Measurements from ENCODE around the gene MAPK8.
A peak's percentile ranks its signal among the peaks of the same experiment; 100 is the strongest.
"Not testable (repeated sequence)": the region's sequence is repeated elsewhere in the genome, so short reads cannot be mapped to it uniquely, and the experiment has no call there.

MAPK8 gene

GRCh38 chr10:48306265-48306869, at the start of gene MAPK8:
MAPK8 (plus strand) TSS chr10:48306677; CDS start chr10:48401661, 94,984 bp downstream.
- Histone ChIP-seq H3K4me1 (ENCODE audit: control insufficient read depth, insufficient read depth, low read length) (peaks cover 2% of the 10 kb centered on the region), H3K9ac (ENCODE audit: low read length) (peak within 1 kb of the TSS; percentile 61), H3K4me3 (ENCODE audit: low read length) (peak within 1 kb of the TSS; percentile 83), H3K27me3 (ENCODE audit: control insufficient read depth, insufficient read depth, low read length) (no peaks in the 10 kb centered on the region), H3K27ac (ENCODE audit: low read depth, low read length) (peak within 1 kb of the TSS; percentile 92), H3K36me3 (ENCODE audit: control insufficient read depth, insufficient read depth, low read length) (no peaks in the 10 kb centered on the region)

GRCh38 chr10:48257407-48257961, 49.0 kb upstream of the MAPK8 start:
- Histone ChIP-seq H3K27me3 (ENCODE audit: control insufficient read depth, insufficient read depth, low read length) (no peaks in the 10 kb centered on the region), H3K27ac (ENCODE audit: low read depth, low read length) (no peak overlapping the region), H3K4me3 (ENCODE audit: low read length) (no peak overlapping the region), H3K4me1 (ENCODE audit: control insufficient read depth, insufficient read depth, low read length) (no peaks in the 10 kb centered on the region), H3K9ac (ENCODE audit: low read length) (no peak overlapping the region), H3K36me3 (ENCODE audit: control insufficient read depth, insufficient read depth, low read length) (no peaks in the 10 kb centered on the region)

DNA sequence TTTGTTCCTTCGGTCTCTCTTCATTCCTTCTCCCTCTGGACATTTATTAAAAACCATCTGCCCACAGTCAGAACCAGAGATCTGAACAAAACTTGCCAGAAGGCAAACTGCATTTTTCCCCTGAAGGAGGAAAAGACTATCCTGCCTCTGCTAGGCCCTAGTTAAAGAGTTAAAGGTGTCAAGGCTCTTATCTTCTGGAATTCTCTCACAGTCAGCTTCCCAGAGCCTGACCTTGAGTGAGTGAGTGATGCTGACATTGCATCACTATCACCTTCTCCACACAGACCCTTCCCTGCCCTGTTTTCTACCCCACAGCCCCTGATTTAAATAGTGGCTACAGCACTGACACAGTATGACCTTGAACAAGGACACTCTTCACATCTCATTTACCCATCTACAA, 48.4 kb upstream of the MAPK8 start:
- H3K27ac ChIP-seq (ENCODE audit: low read depth, low read length), result no peak overlapping the region

DNA sequence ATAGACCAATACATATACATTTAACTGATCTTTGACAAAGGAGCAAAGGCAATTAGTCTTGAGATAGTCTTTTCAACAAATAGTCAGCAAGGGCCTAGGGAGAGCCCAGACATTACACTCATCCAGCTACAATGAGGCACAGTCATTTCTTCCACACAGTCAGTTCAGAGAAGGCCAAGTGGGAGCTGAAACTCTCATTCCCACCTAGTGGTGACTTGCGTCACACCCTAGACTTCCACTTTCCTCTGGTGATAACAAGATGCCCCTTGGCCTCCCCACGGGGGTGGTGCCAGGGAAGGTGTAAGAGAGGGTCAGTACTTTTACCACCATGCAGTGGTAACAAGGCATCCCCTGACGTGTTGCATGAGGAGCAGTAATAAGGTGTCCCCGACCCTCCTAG, 39.9 kb upstream of the MAPK8 start:
- H3K4me1 ChIP-seq (ENCODE audit: control insufficient read depth, insufficient read depth, low read length), result no peaks in the 10 kb centered on the region
- H3K36me3 ChIP-seq (ENCODE audit: control insufficient read depth, insufficient read depth, low read length), result no peaks in the 10 kb centered on the region
- H3K27ac ChIP-seq (ENCODE audit: low read depth, low read length), result no peak overlapping the region
- H3K9ac ChIP-seq (ENCODE audit: low read length), result no peak overlapping the region
- no peaks in the 10 kb centered on the region for H3K27me3 ChIP-seq (ENCODE audit: control insufficient read depth, insufficient read depth, low read length)
- H3K4me3 ChIP-seq (ENCODE audit: low read length), result no peak overlapping the region

More for the DNA sequence above, 48.4 kb upstream of the MAPK8 start:
- Histone ChIP-seq H3K9ac (ENCODE audit: low read length) (no peak overlapping the region), H3K4me3 (ENCODE audit: low read length) (no peak overlapping the region), H3K4me1 (ENCODE audit: control insufficient read depth, insufficient read depth, low read length) (no peaks in the 10 kb centered on the region), H3K27me3 (ENCODE audit: control insufficient read depth, insufficient read depth, low read length) (no peaks in the 10 kb centered on the region), H3K36me3 (ENCODE audit: control insufficient read depth, insufficient read depth, low read length) (no peaks in the 10 kb centered on the region)

- no peaks in the 10 kb centered on the region for H3K4me1 ChIP-seq (ENCODE audit: control insufficient read depth, insufficient read depth, low read length)
- no peaks in the 10 kb centered on the region for H3K27me3 ChIP-seq (ENCODE audit: control insufficient read depth, insufficient read depth, low read length)
- no peak overlapping the region for H3K9ac ChIP-seq (ENCODE audit: low read length)
- no peak overlapping the region for H3K27ac ChIP-seq (ENCODE audit: low read depth, low read length)
- no peak overlapping the region for H3K4me3 ChIP-seq (ENCODE audit: low read length)
- no peaks in the 10 kb centered on the region for H3K36me3 ChIP-seq (ENCODE audit: control insufficient read depth, insufficient read depth, low read length)
These were observed 35.3 kb upstream of the MAPK8 start for GRCh38 chr10:48271047-48271730.

DNA sequence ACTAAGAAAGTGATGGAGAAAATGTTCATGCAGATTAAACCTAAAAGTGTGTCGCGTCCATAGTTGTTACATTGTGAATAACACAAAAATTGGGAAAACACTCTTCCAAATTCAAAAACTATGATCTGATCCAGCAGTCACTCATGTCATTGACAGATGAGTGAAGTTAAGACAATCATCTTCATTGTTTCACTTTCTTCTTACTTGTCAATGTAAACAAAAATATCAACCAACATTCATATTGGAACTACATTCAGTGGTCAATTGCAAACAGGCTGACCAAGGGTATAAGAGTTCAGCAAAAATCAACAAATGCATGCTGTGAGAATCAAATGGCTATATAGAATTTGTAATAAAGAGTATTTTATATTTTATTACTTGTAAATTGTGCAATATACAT, 33.8 kb upstream of the MAPK8 start:
- H3K27me3 ChIP-seq (ENCODE audit: control insufficient read depth, insufficient read depth, low read length), result no peaks in the 10 kb centered on the region
- H3K27ac ChIP-seq (ENCODE audit: low read depth, low read length), result no peak overlapping the region
- no peaks in the 10 kb centered on the region for H3K36me3 ChIP-seq (ENCODE audit: control insufficient read depth, insufficient read depth, low read length)
- H3K4me3 ChIP-seq (ENCODE audit: low read length), result no peak overlapping the region
- H3K4me1 ChIP-seq (ENCODE audit: control insufficient read depth, insufficient read depth, low read length), result no peaks in the 10 kb centered on the region
- no peak overlapping the region for H3K9ac ChIP-seq (ENCODE audit: low read length)

DNA sequence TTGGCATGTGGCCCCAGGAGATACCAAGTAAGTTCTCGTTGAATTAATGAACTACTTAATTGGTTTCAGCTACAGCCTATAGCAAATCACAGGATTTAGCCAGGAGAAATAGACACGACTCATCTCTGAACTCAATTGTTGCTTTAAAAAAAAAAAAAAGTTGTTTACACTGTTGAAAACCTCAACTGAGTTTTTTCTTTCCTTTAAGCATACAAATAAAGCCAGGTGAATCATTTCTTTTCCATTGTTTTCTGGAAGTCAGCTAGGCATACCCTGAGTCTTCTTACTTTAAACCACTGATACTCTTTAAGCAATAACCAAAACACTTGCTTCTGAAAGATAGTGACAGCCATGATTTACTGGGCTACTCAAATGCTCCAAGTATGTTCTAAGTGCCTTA, 32.7 kb upstream of the MAPK8 start:
- Histone ChIP-seq H3K27me3 (ENCODE audit: control insufficient read depth, insufficient read depth, low read length) (no peaks in the 10 kb centered on the region), H3K4me1 (ENCODE audit: control insufficient read depth, insufficient read depth, low read length) (no peaks in the 10 kb centered on the region), H3K4me3 (ENCODE audit: low read length) (no peak overlapping the region)

DNA sequence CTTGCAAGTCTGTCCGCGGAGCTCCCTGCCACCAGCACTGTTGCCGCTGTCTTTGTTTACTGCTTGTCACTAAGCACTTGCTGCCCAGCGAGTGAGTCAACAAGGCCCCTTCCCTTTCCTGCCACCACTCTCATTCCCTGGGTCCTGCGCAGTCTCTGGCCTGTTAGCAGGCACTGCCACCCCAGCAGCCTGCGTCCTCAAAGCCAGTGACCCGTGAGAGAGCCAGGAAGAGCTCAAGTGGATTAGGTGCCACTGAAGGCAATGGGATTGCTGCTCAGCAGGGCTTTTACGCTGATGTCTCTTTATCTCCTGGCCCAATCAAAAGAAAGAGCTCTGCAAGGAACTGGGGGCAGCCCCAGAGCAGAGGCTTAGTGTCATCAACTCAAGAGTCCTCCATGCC, 31.8 kb upstream of the MAPK8 start, which contains the start of gene FRMPD2:
FRMPD2 (minus strand) TSS at position 61 of the 400 bp plus-strand sequence. CDS start 129 bp downstream, outside the sequence.
- no peak within 1 kb of the TSS for H3K9ac ChIP-seq (ENCODE audit: low read length)
- H3K36me3 ChIP-seq (ENCODE audit: control insufficient read depth, insufficient read depth, low read length), result no peaks in the 10 kb centered on the region
- no peak within 1 kb of the TSS for H3K4me3 ChIP-seq (ENCODE audit: low read length)
- no peaks in the 10 kb centered on the region for H3K27me3 ChIP-seq (ENCODE audit: control insufficient read depth, insufficient read depth, low read length)
- no peaks in the 10 kb centered on the region for H3K4me1 ChIP-seq (ENCODE audit: control insufficient read depth, insufficient read depth, low read length)
- H3K27ac ChIP-seq (ENCODE audit: low read depth, low read length), result no peak within 1 kb of the TSS

More for the DNA sequence above, 32.7 kb upstream of the MAPK8 start:
- Histone ChIP-seq H3K36me3 (ENCODE audit: control insufficient read depth, insufficient read depth, low read length) (no peaks in the 10 kb centered on the region), H3K27ac (ENCODE audit: low read depth, low read length) (no peak overlapping the region), H3K9ac (ENCODE audit: low read length) (no peak overlapping the region)

- Histone ChIP-seq H3K27me3 (ENCODE audit: control insufficient read depth, insufficient read depth, low read length) (no peaks in the 10 kb centered on the region), H3K4me3 (ENCODE audit: low read length) (no peak overlapping the region), H3K36me3 (ENCODE audit: control insufficient read depth, insufficient read depth, low read length) (no peaks in the 10 kb centered on the region), H3K27ac (ENCODE audit: low read depth, low read length) (no peak overlapping the region), H3K4me1 (ENCODE audit: control insufficient read depth, insufficient read depth, low read length) (no peaks in the 10 kb centered on the region), H3K9ac (ENCODE audit: low read length) (no peak overlapping the region)
These were observed 29.4 kb upstream of the MAPK8 start for GRCh38 chr10:48277093-48277492.

DNA sequence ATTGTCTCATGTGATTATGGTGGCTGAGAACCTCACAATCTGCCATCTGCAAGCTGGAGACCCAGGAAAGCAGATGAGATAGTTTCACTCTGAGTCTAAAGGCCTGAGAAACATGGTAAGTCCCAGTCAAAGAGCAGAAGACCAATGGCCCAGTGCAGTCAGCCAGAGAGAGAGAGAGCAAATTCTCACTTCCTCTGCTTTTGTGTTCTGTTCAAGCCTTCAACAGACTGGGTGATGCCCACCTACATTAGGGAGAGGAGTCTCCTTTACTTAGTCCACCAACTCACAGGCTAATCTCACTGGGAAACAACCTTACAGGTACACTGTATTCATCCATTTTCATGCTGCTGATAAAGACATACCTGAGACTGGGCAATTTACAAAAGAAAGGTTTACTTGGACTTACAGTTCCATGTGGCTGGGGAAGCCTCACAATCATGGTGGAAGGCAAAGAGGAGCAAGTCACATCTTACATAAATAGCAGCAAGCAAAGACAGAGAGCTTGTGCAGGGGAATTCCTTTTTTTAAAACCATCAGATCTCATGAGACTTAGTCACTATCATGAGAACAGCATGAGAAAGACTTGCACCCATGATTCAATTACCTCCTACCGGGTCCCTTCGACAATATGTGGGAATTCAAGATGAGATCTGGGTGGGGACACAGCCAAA, 27.3 kb upstream of the MAPK8 start:
- Histone ChIP-seq H3K36me3 (ENCODE audit: control insufficient read depth, insufficient read depth, low read length) (no peaks in the 10 kb centered on the region), H3K9ac (ENCODE audit: low read length) (no peak overlapping the region), H3K4me1 (ENCODE audit: control insufficient read depth, insufficient read depth, low read length) (no peaks in the 10 kb centered on the region), H3K27ac (ENCODE audit: low read depth, low read length) (no peak overlapping the region), H3K27me3 (ENCODE audit: control insufficient read depth, insufficient read depth, low read length) (no peaks in the 10 kb centered on the region), H3K4me3 (ENCODE audit: low read length) (no peak overlapping the region)

GRCh38 chr10:48281697-48282096, 24.8 kb upstream of the MAPK8 start:
- not testable (repeated sequence) for H3K4me3 ChIP-seq (ENCODE audit: low read length); H3K4me1 ChIP-seq (ENCODE audit: control insufficient read depth, insufficient read depth, low read length); H3K27ac ChIP-seq (ENCODE audit: low read depth, low read length); H3K9ac ChIP-seq (ENCODE audit: low read length); H3K27me3 ChIP-seq (ENCODE audit: control insufficient read depth, insufficient read depth, low read length); H3K36me3 ChIP-seq (ENCODE audit: control insufficient read depth, insufficient read depth, low read length)

DNA sequence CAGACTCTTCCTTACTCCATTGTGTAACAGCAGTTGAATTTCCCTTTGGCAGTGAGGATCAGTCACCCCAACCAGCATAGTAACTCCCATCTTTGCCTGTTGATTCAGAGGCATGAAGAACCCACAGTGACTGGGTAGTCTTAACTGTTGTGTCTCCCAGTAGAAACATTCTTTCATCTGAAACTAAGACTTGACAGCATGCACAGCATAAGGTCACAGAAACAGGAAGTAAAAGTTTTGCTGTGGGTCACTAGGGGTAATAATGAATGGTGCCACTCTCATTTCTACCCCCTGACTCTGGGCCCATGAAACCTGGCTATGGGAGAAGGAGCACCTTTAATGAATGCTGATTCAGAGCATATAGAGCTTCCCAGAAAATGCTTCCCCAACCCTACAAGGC, 23.6 kb upstream of the MAPK8 start:
- no peak overlapping the region for H3K9ac ChIP-seq (ENCODE audit: low read length)
- no peak overlapping the region for H3K4me3 ChIP-seq (ENCODE audit: low read length)
- H3K27me3 ChIP-seq (ENCODE audit: control insufficient read depth, insufficient read depth, low read length), result no peaks in the 10 kb centered on the region
- peaks cover 2% of the 10 kb centered on the region for H3K4me1 ChIP-seq (ENCODE audit: control insufficient read depth, insufficient read depth, low read length)
- H3K36me3 ChIP-seq (ENCODE audit: control insufficient read depth, insufficient read depth, low read length), result no peaks in the 10 kb centered on the region
- H3K27ac ChIP-seq (ENCODE audit: low read depth, low read length), result no peak overlapping the region

Data from rectal smooth muscle tissue (tissue), 1 donor.